ENCODE data around the gene LENG8. TPM values are rescaled to one million over a fixed set of nuclear protein-coding genes. Genes with fewer than 3 reads are reported as not detected.

The LENG8 gene
- total RNA-seq, 2 experiments from 2014 or later: 610 to 639 TPM

GRCh38 chr19:54422136-54422535 is 26.9 kb upstream of the LENG8 start:
- ChIA-PET CTCF (no interaction called here), POLR2A (interaction anchor here (0.6 kb wide), 1 partner anchor 26 kb away, joined by 3 read pairs; no protein-coding TSS in a partner anchor)
- Mint-ChIP-seq H3K27me3 (peaks cover 65% of the 10 kb centered on the region), H3K36me3 (ENCODE audit: low read depth) (no peaks in the 10 kb centered on the region), H3K9me3 (no peaks in the 10 kb centered on the region), H3K4me1 (ENCODE audit: low read depth) (peaks cover 14% of the 10 kb centered on the region), H3K27ac (no peak overlapping the region), H3K4me3 (no peak overlapping the region)
- TF ChIP-seq, protein P1, sequence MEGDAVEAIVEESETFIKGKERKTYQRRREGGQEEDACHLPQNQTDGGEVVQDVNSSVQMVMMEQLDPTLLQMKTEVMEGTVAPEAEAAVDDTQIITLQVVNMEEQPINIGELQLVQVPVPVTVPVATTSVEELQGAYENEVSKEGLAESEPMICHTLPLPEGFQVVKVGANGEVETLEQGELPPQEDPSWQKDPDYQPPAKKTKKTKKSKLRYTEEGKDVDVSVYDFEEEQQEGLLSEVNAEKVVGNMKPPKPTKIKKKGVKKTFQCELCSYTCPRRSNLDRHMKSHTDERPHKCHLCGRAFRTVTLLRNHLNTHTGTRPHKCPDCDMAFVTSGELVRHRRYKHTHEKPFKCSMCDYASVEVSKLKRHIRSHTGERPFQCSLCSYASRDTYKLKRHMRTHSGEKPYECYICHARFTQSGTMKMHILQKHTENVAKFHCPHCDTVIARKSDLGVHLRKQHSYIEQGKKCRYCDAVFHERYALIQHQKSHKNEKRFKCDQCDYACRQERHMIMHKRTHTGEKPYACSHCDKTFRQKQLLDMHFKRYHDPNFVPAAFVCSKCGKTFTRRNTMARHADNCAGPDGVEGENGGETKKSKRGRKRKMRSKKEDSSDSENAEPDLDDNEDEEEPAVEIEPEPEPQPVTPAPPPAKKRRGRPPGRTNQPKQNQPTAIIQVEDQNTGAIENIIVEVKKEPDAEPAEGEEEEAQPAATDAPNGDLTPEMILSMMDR (IDR thresholded peaks at IDR 0.05): no peak
- H3K4me1 ChIP-seq (ENCODE audit: insufficient read depth, low read length): peaks cover 14% of the 10 kb centered on the region
- peaks cover 13 to 46% of the 10 kb centered on the region in 2 experiments for H3K27me3 ChIP-seq (ENCODE audit: control insufficient read depth in 1 of 2, insufficient read depth in 2 of 2, low read length in 2 of 2)
- no peaks in the 10 kb centered on the region for H3K9me3 ChIP-seq (ENCODE audit: control insufficient read depth in 1 of 2, insufficient read depth in 1 of 2, low read length in 2 of 2)
- ATAC-seq (ENCODE audit: poor library complexity) (no peak), DNase-seq (peak in 1 of 14 experiments; percentile 15)
- H3K36me3 ChIP-seq (ENCODE audit: insufficient read depth, low read length): no peaks in the 10 kb centered on the region
- no peak overlapping the region for H3K27ac ChIP-seq (ENCODE audit: low read depth in 1 of 2, low read length in 2 of 2)
- no peak overlapping the region for H3K4me3 ChIP-seq (ENCODE audit: low read length)
- intact Hi-C loops (cut with DNase I, micrococcal nuclease): no loop called here

DNA sequence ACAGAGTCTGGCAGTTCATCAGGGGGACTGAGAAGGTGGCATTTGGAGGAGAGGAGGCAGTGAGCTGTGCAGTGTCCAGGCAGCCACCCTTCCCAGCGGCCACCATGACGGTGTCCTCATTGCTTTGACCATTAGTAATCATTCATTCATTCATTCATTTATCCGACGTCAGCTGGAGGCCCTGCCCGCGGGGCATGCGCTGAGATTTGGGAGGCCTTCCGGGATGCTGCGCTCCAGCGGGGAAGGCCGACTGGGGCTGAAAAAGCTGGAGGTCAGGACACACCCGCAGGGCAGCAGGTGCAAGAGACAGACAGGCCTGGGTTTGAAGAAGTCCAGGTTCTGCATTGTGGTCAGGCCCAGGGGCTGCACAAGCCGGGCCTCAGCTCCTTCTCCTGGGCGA is 24.8 kb upstream of the LENG8 start:
- CTCF ChIA-PET: no interaction called here
- H3K4me1 Mint-ChIP-seq (ENCODE audit: low read depth): no peaks in the 10 kb centered on the region
- no peak overlapping the region for H3K4me3 Mint-ChIP-seq
- no peaks in the 10 kb centered on the region for H3K4me1 ChIP-seq (ENCODE audit: insufficient read depth, low read length)
- H3K27me3 Mint-ChIP-seq: peaks cover 57% of the 10 kb centered on the region
- no peak overlapping the region for H3K27ac ChIP-seq (ENCODE audit: low read depth in 1 of 2, low read length in 2 of 2)
- TF ChIP-seq, protein P1 (IDR thresholded peaks at IDR 0.05): no peak
- ATAC-seq (ENCODE audit: poor library complexity): no peak
- POLR2A ChIA-PET: interaction anchor here (1.5 kb wide), 1 partner anchor 25 kb away, joined by 12 read pairs; the partner anchor contains the start of gene LENG8
- intact Hi-C loops (cut with DNase I, micrococcal nuclease): no loop called here
- peaks cover 20 to 32% of the 10 kb centered on the region in 2 experiments for H3K27me3 ChIP-seq (ENCODE audit: control insufficient read depth in 1 of 2, insufficient read depth in 2 of 2, low read length in 2 of 2)
- no peak overlapping the region for H3K4me3 ChIP-seq (ENCODE audit: low read length)
- no peaks in the 10 kb centered on the region for H3K9me3 ChIP-seq (ENCODE audit: control insufficient read depth in 1 of 2, insufficient read depth in 1 of 2, low read length in 2 of 2)
- H3K36me3 Mint-ChIP-seq (ENCODE audit: low read depth): no peaks in the 10 kb centered on the region
- no peaks in the 10 kb centered on the region for H3K9me3 Mint-ChIP-seq
- H3K36me3 ChIP-seq (ENCODE audit: insufficient read depth, low read length): no peaks in the 10 kb centered on the region
- no peak for DNase-seq
- no peak overlapping the region for H3K27ac Mint-ChIP-seq

DNA sequence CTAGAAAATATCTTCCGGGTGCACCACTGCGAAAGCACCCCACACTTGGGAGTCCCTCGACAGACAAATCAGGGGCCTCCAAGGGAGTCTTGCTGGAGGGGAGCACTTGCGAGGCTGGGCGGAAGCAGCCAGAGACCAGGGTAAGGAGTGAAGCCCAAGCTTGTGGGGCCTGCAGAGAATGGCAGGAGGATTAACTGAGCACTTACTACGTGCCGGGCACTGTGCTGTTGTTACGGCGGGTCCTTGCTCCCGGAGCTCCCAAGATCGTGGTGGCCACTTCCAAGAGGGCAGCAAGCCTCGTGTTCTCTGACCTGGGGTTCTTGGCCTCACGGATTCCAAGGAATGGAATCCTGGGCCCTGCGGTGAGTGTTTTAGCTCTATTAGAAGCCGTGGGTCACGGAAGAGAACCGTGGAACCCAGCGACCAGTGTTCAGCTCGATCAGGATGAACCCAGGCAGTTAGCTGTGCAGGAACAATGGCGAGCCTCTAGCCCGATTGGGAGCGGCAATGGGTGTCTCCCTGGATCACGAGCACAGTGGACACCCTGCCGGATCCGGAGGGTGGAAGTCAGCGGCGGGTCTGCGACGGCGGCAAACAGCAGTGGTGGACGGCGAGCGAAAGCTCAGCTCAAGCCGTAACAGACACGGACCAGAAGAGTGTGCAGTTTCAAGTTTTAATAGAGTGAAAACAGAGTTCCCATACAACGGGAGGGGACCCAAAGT is 24.2 kb upstream of the LENG8 start:
- Mint-ChIP-seq H3K36me3 (ENCODE audit: low read depth) (no peaks in the 10 kb centered on the region), H3K27ac (no peak overlapping the region), H3K4me3 (no peak overlapping the region), H3K9me3 (no peaks in the 10 kb centered on the region), H3K4me1 (ENCODE audit: low read depth) (no peaks in the 10 kb centered on the region), H3K27me3 (peaks cover 54% of the 10 kb centered on the region)
- ATAC-seq (ENCODE audit: poor library complexity) (no peak), DNase-seq (no peak)
- H3K36me3 ChIP-seq (ENCODE audit: insufficient read depth, low read length): no peaks in the 10 kb centered on the region
- peaks cover 26 to 31% of the 10 kb centered on the region in 2 experiments for H3K27me3 ChIP-seq (ENCODE audit: control insufficient read depth in 1 of 2, insufficient read depth in 2 of 2, low read length in 2 of 2)
- no peak overlapping the region for H3K4me3 ChIP-seq (ENCODE audit: low read length)
- H3K9me3 ChIP-seq (ENCODE audit: control insufficient read depth in 1 of 2, insufficient read depth in 1 of 2, low read length in 2 of 2): no peaks in the 10 kb centered on the region
- TF ChIP-seq, protein P1 (IDR thresholded peaks at IDR 0.05): no peak
- CTCF ChIA-PET: no interaction called here
- POLR2A ChIA-PET: interaction anchor here (1.5 kb wide), 1 partner anchor 24 kb away, joined by 12 read pairs; the partner anchor contains the start of gene LENG8
- H3K27ac ChIP-seq (ENCODE audit: low read depth in 1 of 2, low read length in 2 of 2): no peak overlapping the region
- peaks cover 2% of the 10 kb centered on the region for H3K4me1 ChIP-seq (ENCODE audit: insufficient read depth, low read length)
- intact Hi-C loops (cut with DNase I, micrococcal nuclease): no loop called here

Measured in CD4-positive, alpha-beta T cell (primary cell).